ENCODE data around the gene WDR4.
"Not testable (repeated sequence)": the region's sequence is repeated elsewhere in the genome, so short reads cannot be mapped to it uniquely, and the experiment has no call there.

WDR4 gene

DNA sequence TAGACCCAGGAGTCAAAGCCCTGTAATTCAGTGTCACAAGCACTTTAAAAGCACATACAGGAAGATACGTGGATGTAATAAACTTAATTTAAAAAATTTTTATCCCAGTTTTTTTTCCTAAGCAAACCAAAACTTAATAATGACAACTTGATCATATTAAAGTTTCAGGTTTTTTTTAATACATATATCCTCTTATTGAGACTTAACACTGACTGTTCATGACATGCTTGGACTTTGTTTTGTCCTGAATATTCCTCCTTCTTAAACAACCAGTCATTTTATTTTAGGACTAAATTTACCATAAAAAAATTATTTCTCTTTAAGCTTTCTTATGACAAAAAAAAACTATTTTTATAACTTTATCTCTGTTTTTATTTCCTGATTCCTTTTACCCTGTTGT, 64.1 kb downstream of the WDR4 start:
- no peak for DNase-seq (ENCODE audit: low read depth)

- DNase-seq (ENCODE audit: low read depth), result not testable (repeated sequence)
These were observed 66.7 kb downstream of the WDR4 start for GRCh38 chr21:42812528-42813241.

GRCh38 chr21:42811960-42812359, 67.4 kb downstream of the WDR4 start:
- DNase-seq (ENCODE audit: low read depth), result no peak

DNA sequence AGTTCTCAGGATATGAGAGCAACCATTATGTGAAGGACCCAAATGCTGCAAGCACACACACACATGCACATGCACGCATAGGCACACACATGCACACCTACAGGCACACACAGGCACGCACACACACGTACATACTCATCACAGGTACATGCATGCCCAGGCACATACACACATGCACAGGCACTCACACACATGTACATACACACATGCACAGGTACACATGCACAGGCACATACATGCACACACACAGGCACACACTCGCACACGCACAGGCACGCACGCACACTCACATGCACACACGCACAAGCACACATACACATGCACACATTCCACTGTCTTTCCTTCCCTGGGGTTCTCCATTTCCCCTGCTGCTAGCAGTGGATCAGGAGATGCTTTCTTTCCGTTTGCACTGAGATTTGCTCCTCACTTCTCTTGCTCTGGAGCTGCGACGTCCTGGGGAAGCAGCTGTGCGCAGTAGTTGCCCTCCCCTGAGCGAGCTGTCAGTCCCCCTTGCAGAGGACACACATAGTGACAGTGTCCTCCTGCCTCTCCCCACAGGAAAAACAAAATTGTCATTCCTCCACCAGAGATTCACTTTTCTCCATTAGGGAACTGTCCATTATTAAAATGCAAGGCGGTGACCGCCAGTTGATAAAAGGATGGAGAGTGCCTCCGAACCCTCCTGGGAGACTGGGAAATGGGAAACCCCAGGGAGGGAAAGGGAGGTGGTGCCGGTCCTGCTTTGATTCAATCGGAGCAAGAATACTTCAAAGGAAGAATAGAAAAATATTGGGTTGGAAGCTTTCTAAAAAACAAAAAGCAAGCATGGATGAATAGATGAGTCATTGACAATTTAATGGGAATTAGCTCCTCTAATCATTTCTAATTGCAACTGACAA, 69.5 kb downstream of the WDR4 start:
- DNase-seq (ENCODE audit: low read depth), result no peak

GRCh38 chr21:42809171-42809570, 70.2 kb downstream of the WDR4 start:
- no peak for DNase-seq (ENCODE audit: low read depth)

GRCh38 chr21:42807938-42808613, 71.3 kb downstream of the WDR4 start:
- DNase-seq (ENCODE audit: low read depth), result no peak

DNA sequence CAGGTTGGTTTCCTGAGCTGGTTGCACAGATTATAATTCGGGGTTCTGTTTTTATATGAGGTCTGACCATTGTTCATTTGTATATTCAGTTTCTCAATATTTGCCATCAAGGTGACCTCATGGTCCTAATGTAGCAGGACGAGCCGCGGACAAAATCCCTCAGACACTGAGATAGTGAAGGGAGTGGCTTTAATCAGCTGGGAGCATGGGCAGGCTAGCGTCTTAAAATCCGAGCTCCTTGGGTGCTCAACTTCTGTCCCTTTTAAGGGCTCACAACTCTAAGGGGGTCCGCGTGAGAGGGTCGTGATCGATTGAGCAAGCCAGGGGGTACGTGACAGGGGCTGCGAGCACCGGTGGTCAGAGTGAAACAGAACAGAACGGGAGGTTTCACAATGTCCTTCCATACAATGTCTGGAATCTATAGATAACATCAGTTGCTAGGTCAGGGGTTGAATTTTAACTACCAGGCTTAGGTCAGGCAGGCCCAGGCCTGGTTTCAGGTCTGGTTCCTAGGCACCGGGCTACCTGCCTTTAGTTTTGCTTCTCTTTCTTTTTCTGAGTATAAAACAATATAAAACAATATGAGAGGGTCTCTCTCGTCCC, 71.9 kb downstream of the WDR4 start:
- DNase-seq (ENCODE audit: low read depth), result not testable (repeated sequence)

DNA sequence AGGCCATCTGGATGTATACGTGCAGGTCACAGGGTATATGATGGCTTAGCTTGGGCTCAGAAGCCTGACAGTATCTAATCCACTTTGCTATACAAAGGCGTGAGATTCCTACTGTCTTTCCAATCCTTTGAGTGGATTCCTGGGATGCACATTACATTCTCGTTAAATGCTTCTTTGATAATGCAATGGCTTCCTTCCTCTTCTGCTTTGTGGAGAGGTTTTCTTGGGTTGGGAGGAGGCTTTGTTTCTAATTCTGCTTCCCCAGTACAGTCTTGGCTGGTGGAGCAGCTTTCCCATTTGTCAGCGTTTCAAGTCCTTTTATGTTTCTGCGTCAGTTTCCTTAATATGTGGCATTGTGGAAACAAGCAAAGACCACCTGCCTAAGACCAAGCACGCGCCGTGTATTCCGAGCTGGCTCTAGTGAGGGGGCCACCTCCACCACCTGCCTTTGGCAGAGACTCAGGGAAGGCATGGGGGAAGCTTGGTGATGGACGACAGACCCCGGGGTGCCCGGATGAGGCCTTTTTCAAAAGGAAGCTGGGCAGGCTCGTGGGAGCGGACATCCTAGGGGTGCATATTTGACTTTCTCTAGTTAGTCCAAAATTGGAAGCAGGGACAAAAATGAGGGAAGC, 72.7 kb downstream of the WDR4 start:
- DNase-seq (ENCODE audit: low read depth), result no peak

DNA sequence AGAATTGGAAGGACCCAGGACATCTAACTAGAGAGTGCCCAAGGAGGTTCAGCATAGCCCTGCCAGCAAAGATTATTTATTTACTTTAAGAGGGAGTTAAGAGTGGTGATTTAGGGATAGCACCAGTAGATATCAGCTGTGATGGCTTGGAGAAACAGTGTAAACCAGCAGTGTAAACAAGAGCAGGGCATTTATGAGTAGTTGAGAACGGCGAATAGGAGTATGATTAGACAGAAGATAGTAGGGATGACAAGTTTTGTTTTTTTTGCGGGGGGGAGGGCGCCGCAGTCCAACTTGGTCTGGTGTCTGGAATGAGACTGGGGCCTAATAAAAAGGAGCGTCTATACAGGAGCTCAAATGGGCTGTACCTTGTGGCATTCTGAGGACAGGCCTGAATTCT, 77.7 kb downstream of the WDR4 start:
- not testable (repeated sequence) for DNase-seq (ENCODE audit: low read depth)

DNA sequence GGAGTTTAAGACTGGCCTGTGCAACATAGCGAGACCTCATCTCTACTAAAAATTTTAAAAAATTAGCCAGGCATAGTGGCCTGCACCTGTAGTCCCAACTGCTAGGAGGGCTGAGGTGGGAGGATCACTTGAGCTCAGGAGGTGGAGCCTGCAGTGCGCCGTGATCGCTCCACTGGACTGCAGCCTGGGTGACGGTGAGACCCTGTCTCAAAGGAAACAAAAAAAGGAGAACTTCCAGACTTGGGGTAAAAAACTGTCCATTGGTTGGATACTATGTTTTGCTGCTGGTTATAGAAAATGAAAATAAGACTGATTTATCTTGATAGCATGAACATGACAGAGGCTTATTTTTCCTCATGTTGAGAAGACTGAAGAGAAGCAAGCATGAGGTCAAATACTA, 79.4 kb downstream of the WDR4 start:
- DNase-seq (ENCODE audit: low read depth), result no peak

- DNase-seq (ENCODE audit: low read depth), result no peak
These were observed 79.8 kb downstream of the WDR4 start for GRCh38 chr21:42799516-42799915.

All from stimulated activated CD8-positive, alpha-beta memory T cell treated with anti-CD3 and anti-CD28 coated beads, Interleukin-12 subunit alpha, Interleukin-12 subunit beta, amount 100 ng/mL, for 1 hour (primary cell).